Fibroblast of lung (primary cell): Measurements from ENCODE around the gene SLC37A4.

Source experiments
- EZH2 ChIP-seq: IDR thresholded peaks from 2 replicates; pipeline ENCODE4 v1.5.1; 2012; ENCODE audit warnings: low read length, control low read depth, mild to moderate bottlenecking; ENCODE audit errors: missing control alignments
- TF ChIP-seq, protein P1 (sequence below), 2 donors: IDR thresholded peaks in 1 of 2; conservative IDR thresholded peaks in 1 of 2; 1 replicate in 1 of 2; 2 replicates in 1 of 2; pipeline ENCODE4 v1.5.1; 2011 to 2012; ENCODE audit warnings: low read length in 2 of 2, control low read depth in 1 of 2, inconsistent platforms in 1 of 2, low read depth in 1 of 2, mild to moderate bottlenecking in 1 of 2

DNA sequence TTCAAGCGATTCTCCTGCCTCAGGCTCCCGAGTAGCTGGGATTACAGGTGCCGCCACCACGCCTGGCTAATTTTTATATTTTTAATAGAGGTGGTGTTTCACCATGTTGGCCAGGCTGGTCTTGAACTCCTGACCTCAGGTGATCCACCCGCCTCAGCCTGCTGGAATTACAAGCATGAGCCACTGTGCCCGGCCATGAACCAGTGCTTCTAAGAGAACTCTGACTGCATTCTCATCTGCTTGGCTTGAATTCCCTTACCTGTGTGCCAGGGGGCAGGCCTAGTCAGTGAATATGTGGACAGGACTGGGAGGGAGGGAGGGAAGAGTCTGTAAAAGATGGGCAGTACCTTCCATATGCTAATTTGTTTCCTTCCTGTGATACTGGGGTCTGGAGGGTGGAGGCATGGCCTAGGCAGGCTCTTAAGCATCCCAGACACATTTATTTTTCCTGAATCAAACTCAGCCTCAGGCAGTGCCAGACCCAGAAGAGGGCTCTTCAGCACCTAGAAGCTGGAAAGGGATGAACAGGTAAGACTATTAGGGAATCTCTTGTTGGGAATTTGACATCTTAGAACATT lies 19.1 kb downstream of the SLC37A4 start:
- TF ChIP-seq, protein P1, sequence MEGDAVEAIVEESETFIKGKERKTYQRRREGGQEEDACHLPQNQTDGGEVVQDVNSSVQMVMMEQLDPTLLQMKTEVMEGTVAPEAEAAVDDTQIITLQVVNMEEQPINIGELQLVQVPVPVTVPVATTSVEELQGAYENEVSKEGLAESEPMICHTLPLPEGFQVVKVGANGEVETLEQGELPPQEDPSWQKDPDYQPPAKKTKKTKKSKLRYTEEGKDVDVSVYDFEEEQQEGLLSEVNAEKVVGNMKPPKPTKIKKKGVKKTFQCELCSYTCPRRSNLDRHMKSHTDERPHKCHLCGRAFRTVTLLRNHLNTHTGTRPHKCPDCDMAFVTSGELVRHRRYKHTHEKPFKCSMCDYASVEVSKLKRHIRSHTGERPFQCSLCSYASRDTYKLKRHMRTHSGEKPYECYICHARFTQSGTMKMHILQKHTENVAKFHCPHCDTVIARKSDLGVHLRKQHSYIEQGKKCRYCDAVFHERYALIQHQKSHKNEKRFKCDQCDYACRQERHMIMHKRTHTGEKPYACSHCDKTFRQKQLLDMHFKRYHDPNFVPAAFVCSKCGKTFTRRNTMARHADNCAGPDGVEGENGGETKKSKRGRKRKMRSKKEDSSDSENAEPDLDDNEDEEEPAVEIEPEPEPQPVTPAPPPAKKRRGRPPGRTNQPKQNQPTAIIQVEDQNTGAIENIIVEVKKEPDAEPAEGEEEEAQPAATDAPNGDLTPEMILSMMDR (conservative IDR thresholded peaks at IDR 0.05 in 1 of 2, IDR thresholded peaks at IDR 0.05 in 1 of 2; ENCODE audit: low read depth in 1 of 2, low read length in 2 of 2) = no peak
- no peak for TF ChIP-seq EZH2
